Measurements from ENCODE around the gene MYPN. TPM values are rescaled to one million over a fixed set of nuclear protein-coding genes. Genes with fewer than 3 reads are reported as not detected.

The MYPN gene
- total RNA-seq, 1 experiment from 2014 or later, result not detected

DNA sequence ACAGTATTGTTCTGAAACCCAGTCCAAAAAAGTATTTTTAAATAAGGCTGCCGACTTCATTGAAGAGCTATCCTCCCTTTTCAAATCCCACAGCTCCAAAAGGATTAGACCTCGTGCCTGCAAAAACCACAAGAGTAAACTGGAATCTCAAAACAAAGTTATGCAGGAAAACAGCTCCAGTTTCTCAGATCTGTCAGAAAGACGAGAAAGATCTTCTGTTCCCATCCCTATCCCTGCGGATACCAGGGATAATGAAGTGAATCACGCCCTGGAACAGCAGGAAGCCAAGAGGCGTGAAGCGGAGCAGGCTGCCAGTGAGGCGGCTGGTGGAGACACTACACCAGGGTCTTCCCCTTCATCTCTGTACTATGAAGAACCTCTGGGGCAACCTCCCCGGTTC lies 12.6 kb downstream of the MYPN start:
- in situ Hi-C loops (cut with HindIII; ENCODE audit: low sequenced_read_pairs), result no loop called here
- DNase-seq (ENCODE audit: low spot score), result no peak

DNA sequence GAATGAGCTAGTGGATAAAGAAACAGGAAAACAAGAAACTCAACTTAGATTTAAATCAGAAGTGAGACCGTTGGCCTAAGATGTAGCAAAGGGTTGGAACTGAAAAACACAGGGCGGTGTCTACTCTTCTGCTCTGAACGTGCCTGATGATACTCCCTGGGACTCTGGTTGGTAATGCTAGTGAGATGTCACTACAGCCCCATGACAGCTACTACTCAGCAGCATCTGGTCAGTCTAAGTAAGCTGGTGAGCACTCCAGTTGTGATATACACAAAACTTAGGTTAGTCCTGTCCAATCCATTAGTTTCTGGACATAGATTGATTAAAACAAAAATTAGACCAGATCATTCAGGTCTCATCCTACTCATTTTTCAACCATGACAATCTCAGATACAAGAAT lies 15.4 kb downstream of the MYPN start:
- in situ Hi-C loops (cut with HindIII; ENCODE audit: low sequenced_read_pairs), result no loop called here
- DNase-seq (ENCODE audit: low spot score), result no peak

DNA sequence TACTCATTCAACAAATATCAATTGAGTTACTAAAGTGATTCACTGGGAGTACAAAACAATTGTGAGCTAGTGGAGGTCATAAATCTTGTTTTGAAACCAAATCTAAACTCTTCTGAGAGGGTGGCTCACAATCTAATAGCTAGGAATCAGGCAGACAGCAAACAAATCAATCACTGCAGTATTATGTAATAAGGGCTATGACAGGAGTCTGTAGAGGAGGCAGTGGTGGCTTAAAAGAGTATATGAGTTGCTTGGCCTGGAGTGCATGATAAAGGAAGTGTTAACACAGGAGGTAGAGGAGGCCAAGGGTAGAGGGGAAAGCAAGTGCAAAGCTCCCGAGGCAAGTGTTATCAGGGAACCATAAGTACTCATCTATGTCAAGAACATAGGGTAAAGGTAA lies 16.5 kb downstream of the MYPN start:
- DNase-seq (ENCODE audit: low spot score), result no peak
- in situ Hi-C loops (cut with HindIII; ENCODE audit: low sequenced_read_pairs), result no loop called here

DNA sequence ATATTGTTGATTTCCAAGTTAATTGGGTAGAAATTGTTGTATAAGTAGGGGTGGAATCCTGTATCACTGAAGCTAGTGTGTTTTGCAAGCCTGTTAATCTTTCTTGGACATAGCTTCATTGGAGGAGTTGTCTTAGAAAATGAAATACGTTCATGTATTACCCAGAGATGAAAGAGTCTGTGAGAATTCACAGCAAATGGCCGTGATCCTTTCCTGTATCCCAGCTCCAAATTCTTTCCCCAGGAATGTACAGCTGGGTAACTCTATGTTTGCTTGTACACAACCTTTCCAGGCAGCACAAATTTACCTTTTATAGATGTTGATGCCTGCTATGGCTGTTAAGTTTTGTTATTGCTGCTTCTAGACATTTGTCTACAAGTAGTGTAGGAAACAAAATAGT lies 18.7 kb downstream of the MYPN start:
- in situ Hi-C loops (cut with HindIII; ENCODE audit: low sequenced_read_pairs), result no loop called here
- DNase-seq (ENCODE audit: low spot score), result no peak

DNA sequence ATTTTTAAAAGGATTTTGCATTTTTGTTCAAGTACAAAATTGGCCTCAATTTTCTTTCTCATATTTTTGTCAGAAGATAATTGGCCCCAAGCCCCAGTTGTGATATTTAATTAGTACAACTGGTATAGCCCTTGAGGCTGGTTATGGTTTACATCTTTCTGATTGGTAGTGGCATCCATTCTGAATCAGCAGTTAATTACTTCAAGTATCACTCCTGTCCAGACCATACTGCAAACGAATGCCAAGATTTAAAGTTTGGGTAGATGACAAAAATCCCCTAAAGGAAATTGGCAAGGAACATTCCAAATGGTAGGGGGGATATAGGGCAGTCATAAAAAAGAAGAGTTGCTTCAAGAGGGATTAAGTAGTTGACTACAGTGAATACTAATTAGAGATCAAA lies 23.1 kb downstream of the MYPN start:
- in situ Hi-C loops (cut with HindIII; ENCODE audit: low sequenced_read_pairs), result no loop called here
- no peak for DNase-seq (ENCODE audit: low spot score)

DNA sequence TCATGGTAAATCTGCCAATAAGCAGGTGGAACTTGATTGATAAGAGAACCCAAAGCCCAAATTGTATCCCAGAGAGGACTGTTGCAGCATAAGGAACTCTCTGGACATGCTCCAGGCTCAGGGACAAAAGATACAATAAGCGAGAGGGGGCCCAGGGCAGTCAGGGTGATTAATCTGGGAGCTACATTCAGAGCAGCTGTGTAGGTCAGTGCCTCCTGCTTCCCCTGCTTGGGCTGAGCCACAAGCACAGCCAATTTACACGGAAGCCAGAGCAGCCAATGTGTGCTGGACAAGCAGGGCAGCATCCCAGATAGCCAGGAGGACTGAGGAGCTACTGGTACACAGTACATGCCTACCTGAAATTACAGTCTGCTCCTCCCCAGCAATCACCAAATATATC lies 24.2 kb downstream of the MYPN start:
- DNase-seq (ENCODE audit: low spot score), result peak; percentile 47
- in situ Hi-C loops (cut with HindIII; ENCODE audit: low sequenced_read_pairs), result no loop called here

DNA sequence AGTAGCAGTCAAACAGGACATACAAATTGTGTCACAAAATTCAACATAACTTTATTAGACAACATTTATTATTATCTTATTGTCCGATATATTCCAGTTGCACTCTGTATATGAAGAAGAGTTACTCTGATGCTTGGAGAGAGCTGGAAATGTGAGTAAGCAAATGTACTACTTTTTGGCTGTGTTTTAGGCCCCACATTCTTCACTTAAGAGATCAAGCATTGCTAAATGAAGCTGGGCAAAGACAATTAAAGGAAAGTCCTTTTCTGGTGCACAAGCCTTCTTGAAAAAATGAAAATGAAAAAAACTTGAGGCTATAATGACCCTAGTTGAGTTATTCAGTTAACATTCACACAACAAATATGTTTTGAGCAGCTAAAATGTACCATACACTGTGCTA lies 26.1 kb downstream of the MYPN start:
- in situ Hi-C loops (cut with HindIII; ENCODE audit: low sequenced_read_pairs), result no loop called here
- no peak for DNase-seq (ENCODE audit: low spot score)

DNA sequence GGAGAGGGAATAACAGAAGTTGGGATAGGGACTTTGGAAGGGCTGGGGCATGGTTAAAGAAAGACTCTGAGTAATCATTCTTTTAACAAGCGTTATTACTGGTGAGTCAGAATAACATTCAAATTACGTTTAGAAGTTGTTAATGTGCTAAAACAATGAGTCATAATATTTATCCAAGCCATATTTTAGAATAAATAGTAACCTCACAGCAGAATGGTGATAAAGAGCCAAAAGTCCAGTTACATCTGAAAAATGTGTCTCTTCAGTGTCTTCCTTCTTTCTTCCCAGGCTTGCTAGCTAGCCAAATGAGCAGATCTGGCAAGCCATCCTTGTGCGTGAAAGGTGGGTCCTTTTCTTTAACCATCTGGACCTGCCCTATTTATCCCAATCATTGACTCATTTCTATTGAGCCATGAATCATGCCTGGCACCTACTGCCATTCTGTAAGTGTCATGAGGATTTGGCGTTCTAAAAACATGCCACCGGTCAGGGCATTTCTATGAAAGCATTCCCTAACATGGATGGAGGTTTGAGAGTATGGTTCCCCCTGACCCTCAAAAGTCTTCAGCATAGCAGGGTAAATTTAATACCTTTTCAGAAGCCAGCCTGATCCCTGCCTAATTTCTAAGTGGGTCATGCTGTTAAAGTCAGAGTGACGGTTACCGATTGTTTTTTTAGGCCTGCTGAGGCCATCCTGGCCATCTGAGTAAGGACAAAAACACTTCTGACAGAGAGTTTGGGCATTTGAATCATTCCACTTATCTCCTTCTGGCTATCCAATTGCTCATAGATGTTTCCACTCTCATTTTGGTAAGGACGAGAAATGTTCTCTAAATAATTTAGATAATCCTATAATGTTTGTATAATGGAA lies 26.9 kb downstream of the MYPN start:
- in situ Hi-C loops (cut with HindIII; ENCODE audit: low sequenced_read_pairs), result no loop called here
- peak; percentile 70 for DNase-seq (ENCODE audit: low spot score)

DNA sequence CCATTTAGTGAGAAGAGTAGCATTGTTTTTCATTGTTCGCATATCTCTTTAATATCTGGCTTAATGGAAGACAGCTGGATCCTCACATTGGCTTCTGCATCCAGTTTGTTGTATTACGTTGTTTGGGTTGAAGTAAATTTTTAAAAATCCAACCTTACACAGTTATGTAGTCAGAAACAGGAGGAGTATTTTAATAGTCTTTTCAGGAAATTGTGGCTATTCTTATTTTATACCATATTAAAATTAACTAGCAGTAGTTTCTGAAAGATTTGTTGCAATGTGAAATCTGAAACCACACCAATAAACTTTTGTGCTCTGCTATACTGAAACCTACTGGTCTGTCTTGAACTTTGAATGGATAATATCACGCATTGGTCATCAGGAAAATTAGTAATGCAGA lies 27.9 kb downstream of the MYPN start:
- in situ Hi-C loops (cut with HindIII; ENCODE audit: low sequenced_read_pairs), result no loop called here
- DNase-seq (ENCODE audit: low spot score), result no peak

DNA sequence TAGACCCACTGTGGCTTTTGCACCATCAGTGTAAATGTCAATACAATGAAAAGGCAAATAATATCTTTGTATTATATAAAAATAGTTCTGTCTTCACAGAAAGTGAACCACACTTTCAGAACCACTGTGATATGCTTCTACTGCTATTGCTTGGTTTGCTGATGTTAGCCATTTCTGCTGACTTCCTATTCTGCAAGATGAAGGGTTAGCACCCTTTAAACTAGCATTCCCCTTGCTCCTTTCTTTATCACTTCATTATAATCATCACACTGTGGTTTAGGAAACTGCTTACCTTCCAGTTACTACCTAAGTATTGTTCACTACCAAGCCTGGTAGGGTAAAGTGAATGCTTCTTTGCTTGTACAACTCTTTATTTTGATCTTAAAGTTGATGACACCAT lies 29.2 kb downstream of the MYPN start:
- in situ Hi-C loops (cut with HindIII; ENCODE audit: low sequenced_read_pairs), result no loop called here
- DNase-seq (ENCODE audit: low spot score), result no peak

DNA sequence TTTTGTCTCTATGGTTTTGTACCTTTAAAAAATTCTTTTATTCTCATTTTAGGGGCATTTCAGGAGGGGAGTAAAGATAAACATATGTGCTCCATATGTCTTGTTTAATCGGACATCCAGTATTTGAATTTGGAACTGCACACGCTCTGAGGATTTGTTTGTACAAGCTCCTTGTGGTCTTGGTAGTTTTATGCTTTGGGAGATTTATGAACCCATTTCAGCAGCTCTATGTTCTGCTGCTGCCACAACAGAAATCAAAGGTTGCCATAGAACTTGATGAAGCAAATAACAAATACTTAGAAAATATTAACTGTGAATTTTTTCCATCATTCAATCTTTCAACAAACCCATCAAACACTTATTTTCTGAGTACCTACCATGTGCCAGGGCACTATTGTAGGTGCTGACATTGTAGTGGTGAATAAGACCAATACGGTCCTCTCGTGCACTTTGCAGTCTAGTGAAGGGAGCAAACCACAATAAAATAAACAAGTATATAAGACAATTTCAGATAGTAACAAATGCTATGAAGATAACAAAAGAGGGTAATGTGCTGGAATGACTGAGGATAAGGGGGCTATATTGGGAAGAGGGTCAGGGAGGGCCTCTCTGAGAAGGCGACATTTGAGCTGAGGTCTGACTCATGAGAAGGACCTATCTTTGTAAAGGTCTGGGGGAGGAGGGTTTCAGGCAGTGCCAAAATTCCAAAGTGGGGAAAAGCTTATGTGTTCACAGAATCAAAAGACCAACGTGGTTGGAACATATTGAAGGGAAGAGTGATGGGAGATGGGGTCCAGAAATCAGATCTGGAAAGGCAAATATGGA lies 30.4 kb downstream of the MYPN start:
- no peak for DNase-seq (ENCODE audit: low spot score)
- in situ Hi-C loops (cut with HindIII; ENCODE audit: low sequenced_read_pairs), result no loop called here

DNA sequence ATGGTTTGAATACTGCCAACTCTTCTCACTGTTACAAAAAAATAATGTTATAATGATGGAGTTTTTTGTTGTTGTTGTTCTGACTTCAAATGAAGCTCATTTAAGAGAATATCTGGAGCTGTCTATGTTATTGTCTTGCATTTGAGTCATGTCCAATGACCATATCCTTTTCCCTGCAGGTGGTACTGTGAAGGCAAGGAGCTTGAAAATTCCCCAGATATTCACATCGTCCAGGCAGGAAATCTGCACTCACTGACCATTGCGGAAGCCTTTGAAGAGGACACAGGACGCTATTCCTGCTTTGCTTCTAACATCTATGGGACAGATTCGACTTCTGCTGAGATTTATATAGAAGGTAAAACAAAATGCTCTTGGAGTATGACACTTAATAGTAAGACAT lies 33.5 kb downstream of the MYPN start:
- no peak for DNase-seq (ENCODE audit: low spot score)
- in situ Hi-C loops (cut with HindIII; ENCODE audit: low sequenced_read_pairs), result no loop called here

DNA sequence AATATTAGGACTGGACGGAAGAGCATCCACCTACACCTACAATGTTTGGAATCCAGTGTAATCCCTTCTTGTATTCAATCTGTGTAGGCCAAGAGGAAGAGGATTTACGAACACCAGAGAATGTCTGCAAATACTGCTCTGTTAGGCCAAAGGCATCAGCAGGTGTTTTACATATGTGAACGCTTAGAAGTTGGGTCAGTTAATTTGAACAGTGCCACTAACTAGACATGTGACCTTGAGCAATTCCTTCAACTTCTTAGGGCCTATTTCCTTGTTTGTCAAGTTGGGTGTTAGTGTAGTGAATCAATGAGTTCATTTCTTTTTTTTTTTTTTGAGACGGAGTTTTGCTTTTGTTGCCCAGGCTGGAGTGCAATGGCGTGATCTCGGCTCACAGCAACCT lies 35.4 kb downstream of the MYPN start:
- in situ Hi-C loops (cut with HindIII; ENCODE audit: low sequenced_read_pairs), result no loop called here
- DNase-seq (ENCODE audit: low spot score), result no peak

DNA sequence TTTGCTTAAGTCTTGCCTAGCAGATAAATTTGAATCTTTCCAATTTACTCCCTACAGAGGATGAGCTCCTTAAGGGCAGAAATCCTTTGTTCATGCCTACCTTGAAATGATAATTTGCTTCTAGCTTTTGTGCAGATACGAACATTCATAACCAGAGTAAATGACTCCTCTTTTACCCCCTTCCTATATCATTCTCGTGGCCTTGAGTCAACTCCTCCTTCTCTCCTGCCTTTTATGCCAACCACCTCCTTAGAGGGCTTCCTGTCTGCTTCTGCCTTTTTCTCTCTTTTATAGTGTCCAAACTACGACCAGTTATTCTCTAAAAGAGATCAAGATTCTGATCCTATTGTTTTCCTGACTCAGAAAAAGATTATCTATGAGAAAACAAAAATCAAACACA lies 36.4 kb downstream of the MYPN start:
- in situ Hi-C loops (cut with HindIII; ENCODE audit: low sequenced_read_pairs), result no loop called here
- DNase-seq (ENCODE audit: low spot score), result no peak

DNA sequence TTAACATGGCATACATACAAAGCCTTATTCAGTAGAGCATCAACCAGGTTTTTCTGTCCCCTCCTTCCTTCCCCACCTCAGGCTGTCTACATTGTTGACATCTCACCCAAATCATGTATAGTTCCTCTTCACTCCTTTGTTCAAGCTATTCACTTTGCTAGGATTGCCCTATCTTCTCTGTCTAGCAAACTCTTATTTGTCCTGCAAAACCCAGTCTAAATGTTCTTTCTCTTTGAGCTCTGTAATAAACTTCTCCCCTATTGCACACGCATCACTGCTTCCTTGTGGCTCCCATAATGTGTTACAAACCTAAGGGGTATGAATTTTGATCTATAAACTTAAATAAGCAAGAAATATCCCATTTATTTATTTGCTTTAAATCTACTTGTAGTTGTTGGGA lies 36.8 kb downstream of the MYPN start:
- DNase-seq (ENCODE audit: low spot score), result no peak
- in situ Hi-C loops (cut with HindIII; ENCODE audit: low sequenced_read_pairs), result no loop called here

DNA sequence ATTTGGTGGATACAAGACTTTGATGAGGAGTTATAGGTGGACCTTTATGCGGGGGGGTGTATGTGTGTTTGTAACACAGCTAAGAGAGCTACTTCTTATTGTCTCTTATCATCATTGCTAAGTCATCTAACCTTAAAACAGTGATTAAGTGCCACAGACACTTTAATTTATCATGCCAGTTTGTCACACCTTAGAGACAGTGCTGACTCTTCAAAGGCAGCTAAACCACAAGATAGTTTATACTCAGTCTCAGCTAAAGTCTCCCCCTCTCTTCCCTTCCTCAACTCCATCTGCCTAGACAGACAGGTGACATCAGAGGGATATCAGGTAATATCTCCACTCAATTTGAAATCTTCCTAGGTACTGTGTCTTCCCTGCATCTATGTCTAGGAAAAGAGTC lies 42.2 kb downstream of the MYPN start:
- in situ Hi-C loops (cut with HindIII; ENCODE audit: low sequenced_read_pairs), result no loop called here
- no peak for DNase-seq (ENCODE audit: low spot score)

DNA sequence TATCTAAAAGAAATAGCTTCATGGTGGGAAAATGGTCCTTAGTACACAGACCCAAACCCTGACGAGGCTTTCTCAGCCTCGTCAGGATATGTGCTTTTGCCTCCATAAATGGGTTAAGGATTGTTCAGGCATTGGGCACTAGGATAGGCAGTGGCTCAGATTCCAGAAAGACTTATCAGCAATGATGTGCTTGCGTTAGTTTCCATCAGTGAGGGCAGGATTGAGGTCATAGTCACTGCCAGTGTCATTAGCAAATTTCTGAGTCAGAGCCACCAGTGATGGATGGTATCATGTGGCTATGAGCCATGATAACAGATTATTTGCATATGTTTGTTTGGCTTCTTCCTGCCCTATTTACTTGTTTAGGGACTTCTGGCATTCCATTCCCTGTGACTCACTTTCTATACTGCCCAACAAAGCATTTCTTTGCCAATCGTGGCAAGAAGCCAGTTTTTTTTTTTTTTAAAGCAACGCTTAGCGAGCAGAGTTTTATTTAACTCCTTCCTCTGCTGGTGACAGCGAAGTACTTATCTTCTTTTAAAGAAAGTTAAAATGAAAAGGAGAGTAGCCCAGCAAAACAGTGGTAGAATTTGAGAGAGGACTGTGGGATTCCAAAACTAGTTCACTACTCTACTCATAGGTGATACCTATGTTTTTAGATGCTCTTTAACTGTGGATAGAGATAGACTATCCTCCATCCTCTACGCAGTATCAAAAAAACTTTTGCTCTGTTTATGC lies 44.4 kb downstream of the MYPN start:
- DNase-seq (ENCODE audit: low spot score), result no peak
- in situ Hi-C loops (cut with HindIII; ENCODE audit: low sequenced_read_pairs), result no loop called here

DNA sequence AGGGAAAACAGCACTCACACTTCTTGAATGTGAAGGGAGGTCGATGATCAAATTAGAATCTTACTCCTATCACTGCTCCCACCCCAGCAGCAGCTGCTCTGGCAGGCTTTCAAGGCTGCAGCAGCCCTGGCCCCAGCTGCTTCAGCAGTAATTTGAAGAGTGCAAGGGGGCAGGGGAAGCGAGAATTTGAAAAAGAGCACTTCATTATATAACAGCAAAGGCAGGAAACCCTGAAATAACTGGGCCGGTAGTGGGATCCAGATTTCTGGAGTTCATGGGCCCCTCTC lies 44.9 kb downstream of the MYPN start:
- no peak for DNase-seq (ENCODE audit: low spot score)
- in situ Hi-C loops (cut with HindIII; ENCODE audit: low sequenced_read_pairs), result no loop called here

DNA sequence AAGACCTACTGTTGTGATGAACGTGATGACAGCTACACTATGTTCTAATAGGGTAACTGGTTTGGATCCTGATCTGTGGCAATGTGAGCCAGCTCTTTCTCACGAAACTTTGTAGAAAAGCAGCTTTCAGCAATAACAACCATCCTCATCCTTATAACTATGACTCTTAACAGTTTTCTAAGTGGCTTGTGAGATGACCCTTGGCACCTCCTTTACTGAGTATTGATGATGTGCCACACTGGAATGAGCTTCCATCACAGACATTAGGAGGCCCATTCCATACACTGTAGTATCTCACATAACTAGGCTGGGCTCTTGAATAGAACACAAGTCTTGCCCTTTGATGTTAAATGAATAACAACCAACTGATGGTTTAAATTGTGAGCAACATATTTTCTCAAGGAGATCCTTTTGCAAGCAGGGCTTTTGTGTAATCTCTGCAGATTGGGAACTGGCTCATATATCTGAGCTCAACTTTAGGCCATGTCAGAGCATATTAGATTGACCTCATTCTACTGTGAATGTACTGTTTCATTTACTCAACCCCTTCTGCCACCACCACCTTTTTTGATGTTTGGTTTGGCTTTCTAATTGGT lies 46.4 kb downstream of the MYPN start:
- no peak for DNase-seq (ENCODE audit: low spot score)
- in situ Hi-C loops (cut with HindIII; ENCODE audit: low sequenced_read_pairs), result no loop called here
